ENCODE measurements around the gene MT4. TPM values are rescaled to one million over a fixed set of nuclear protein-coding genes. Genes with fewer than 3 reads are reported as not detected.

The MT4 gene
- total RNA-seq, 1 experiment from 2014 or later, result not detected

DNA sequence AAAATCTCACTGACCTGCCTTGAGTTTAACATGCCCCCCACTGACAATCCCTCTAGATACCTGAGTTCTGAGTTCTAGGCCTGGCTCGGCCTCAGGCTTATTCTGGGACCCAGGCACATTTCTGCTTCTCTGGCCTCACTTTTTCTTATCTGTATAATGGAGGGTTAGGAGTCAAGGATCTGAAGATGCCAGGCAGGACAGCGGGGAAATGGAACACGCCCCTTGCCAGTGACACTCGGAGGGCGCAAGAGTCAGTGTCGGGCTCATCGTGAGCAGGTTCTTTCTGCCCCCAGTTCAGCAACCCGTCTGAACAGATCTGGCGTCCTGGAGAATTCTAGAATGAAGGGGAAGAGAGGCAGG, 23.9 kb downstream of the MT4 start:
- ChIA-PET POLR2A (ENCODE audit: unreplicated experiment) (no interaction called here), CTCF (no interaction called here)
- Histone ChIP-seq H3K4me3 (ENCODE audit: low read length) (no peak overlapping the region), H3K9ac (ENCODE audit: low read length) (no peak overlapping the region), H3K4me2 (ENCODE audit: low read length) (peak overlapping the region; percentile 76; the same call in 1 of the 2 replicates), H4K20me1 (ENCODE audit: low read length) (no peaks in the 10 kb centered on the region), H3K9me3 (ENCODE audit: low read length) (no peaks in the 10 kb centered on the region), H3K27ac (ENCODE audit: low read length) (no peak overlapping the region), H3K79me2 (ENCODE audit: low read length) (no peaks in the 10 kb centered on the region), H3K36me3 (ENCODE audit: low read depth, low read length) (no peaks in the 10 kb centered on the region), H3K27me3 (ENCODE audit: low read length) (0 out of 2 replicates have a peak, but pooled peaks cover 5% of the 10 kb centered on the region), H3K4me1 (ENCODE audit: insufficient read depth, low read length) (no peaks in the 10 kb centered on the region), H3F3A (ENCODE audit: low read length, unreplicated experiment) (no peaks in the 10 kb centered on the region), H3K9me2 (replicated peaks; ENCODE audit: low read length) (no peaks in the 10 kb centered on the region), H2AFZ (ENCODE audit: low read length) (no peak overlapping the region)
- DNase-seq (no peak), ATAC-seq (no peak)
- TF ChIP-seq EZH2phosphoT487 (IDR thresholded peaks at IDR 0.05; ENCODE audit: borderline replicate concordance, low read length), result no peak
- no peak for TF ChIP-seq EZH2 (IDR thresholded peaks at IDR 0.05; ENCODE audit: low read length, unreplicated experiment)
- TF ChIP-seq, protein P1, sequence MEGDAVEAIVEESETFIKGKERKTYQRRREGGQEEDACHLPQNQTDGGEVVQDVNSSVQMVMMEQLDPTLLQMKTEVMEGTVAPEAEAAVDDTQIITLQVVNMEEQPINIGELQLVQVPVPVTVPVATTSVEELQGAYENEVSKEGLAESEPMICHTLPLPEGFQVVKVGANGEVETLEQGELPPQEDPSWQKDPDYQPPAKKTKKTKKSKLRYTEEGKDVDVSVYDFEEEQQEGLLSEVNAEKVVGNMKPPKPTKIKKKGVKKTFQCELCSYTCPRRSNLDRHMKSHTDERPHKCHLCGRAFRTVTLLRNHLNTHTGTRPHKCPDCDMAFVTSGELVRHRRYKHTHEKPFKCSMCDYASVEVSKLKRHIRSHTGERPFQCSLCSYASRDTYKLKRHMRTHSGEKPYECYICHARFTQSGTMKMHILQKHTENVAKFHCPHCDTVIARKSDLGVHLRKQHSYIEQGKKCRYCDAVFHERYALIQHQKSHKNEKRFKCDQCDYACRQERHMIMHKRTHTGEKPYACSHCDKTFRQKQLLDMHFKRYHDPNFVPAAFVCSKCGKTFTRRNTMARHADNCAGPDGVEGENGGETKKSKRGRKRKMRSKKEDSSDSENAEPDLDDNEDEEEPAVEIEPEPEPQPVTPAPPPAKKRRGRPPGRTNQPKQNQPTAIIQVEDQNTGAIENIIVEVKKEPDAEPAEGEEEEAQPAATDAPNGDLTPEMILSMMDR (conservative IDR thresholded peaks at IDR 0.05; ENCODE audit: low read depth, low read length), result no peak
- BruUV-seq (replicated peaks), result no TSS peak
- intact Hi-C loops (cut with micrococcal nuclease), result no loop called here

DNA sequence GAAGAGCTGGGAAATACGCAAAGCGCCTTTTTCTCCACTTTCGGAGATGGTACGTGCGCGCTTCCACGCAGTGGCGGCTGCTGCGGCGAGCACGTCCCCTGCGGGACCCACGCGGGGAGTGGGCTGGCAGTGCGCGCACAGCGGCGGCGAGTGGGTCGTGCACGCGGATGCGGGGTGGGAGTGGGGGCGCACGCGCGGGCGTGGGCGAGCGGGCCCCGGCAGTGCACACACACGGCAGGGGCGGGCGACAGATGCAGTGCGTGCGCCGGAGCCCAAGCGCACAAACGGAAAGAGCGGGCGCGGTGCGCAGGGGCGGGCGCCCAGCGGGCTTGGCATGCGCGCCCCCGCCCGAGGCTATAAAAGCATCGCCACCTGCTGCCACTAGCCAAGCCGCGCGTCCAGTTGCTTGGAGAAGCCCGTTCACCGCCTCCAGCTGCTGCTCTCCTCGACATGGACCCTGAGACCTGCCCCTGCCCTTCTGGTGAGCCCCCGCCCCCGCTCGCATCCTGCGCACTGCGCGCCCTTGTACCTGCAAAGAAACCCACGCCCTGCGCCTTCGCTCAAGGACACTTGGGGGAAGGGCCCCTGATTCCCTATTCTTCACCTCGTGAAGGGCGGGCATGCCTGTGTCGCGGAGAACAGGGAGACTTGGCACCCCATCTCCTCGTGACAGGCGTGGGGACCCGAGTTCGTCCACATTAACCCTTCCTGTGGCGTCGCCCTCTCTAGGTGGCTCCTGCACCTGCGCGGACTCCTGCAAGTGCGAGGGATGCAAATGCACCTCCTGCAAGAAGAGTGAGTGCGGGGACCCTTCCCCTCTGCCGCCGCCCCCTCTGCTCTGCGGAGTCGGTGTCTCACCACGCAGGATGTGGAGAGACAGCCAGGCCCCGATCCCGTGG, 24.5 kb downstream of the MT4 start, which contains the start of gene MT3:
Gene MT3 (plus strand): TSS at position 388 of the 899 bp plus-strand sequence. CDS start 63 bp downstream, at position 451.
- Histone ChIP-seq H3F3A (ENCODE audit: low read length, unreplicated experiment) (no peaks in the 10 kb centered on the region), H3K9me2 (replicated peaks; ENCODE audit: low read length) (no peaks in the 10 kb centered on the region), H3K27me3 (ENCODE audit: low read length) (0 out of 2 replicates have a peak, but pooled peaks cover 5% of the 10 kb centered on the region), H2AFZ (ENCODE audit: low read length) (no peak within 1 kb of the TSS), H3K4me2 (ENCODE audit: low read length) (peak within 1 kb of the TSS; percentile 76), H4K20me1 (ENCODE audit: low read length) (no peaks in the 10 kb centered on the region), H3K79me2 (ENCODE audit: low read length) (no peaks in the 10 kb centered on the region), H3K36me3 (ENCODE audit: low read depth, low read length) (no peaks in the 10 kb centered on the region), H3K27ac (ENCODE audit: low read length) (no peak within 1 kb of the TSS), H3K4me3 (ENCODE audit: low read length) (peak within 1 kb of the TSS; percentile 49), H3K4me1 (ENCODE audit: insufficient read depth, low read length) (no peaks in the 10 kb centered on the region), H3K9ac (ENCODE audit: low read length) (no peak within 1 kb of the TSS), H3K9me3 (ENCODE audit: low read length) (no peaks in the 10 kb centered on the region)
- no TSS peak for BruUV-seq (replicated peaks)
- peak; percentile 33 for ATAC-seq
- DNase-seq, result peak; percentile 19
- TF ChIP-seq EZH2phosphoT487 (IDR thresholded peaks at IDR 0.05; ENCODE audit: borderline replicate concordance, low read length), result 0 out of 2 replicates have a peak, but pooled peaks have one; percentile 50
- TF ChIP-seq, protein P1 (conservative IDR thresholded peaks at IDR 0.05; ENCODE audit: low read depth, low read length), result no peak
- POLR2A ChIA-PET (ENCODE audit: unreplicated experiment), result no interaction called here
- intact Hi-C loops (cut with micrococcal nuclease), result no loop called here
- CTCF ChIA-PET, result no interaction called here
